HepG2 (cell line): ENCODE data around the gene DPYSL3.

ENCODE experiments used
- CEBPB ChIP-seq: IDR thresholded peaks from 2 replicates; pipeline ENCODE4 v1.6.1; 2011; ENCODE audit warnings: low read depth, low read length, improper control_type of control experiment, borderline replicate concordance
- FOXM1 ChIP-seq: sonication (generic); formaldehyde crosslinking; IDR thresholded peaks from 2 replicates; pipeline ENCODE4 v1.5.0; 2020; ENCODE audit warnings: missing genetic modification reagents
- GLI4 ChIP-seq: sonication (generic); formaldehyde crosslinking; IDR thresholded peaks from 2 replicates; pipeline ENCODE4 v1.5.1; 2020; ENCODE audit warnings: missing genetic modification reagents, mild to moderate bottlenecking, moderate library complexity, borderline replicate concordance
- HHEX ChIP-seq: IDR thresholded peaks from 2 replicates; pipeline ENCODE4 v1.6.1; 2016; ENCODE audit warnings: control low read depth
- KLF6 ChIP-seq: IDR thresholded peaks from 2 replicates; pipeline ENCODE4 v1.8.0; 2016; ENCODE audit warnings: missing biosample characterization, missing genetic modification reagents
- MIER3 ChIP-seq: IDR thresholded peaks from 2 replicates; pipeline ENCODE4 v1.6.1; 2016; ENCODE audit warnings: missing compliant biosample characterization, borderline replicate concordance
- XRCC5 ChIP-seq: fragments of 200-400 bp; formaldehyde crosslinking; optimal IDR thresholded peaks from 2 replicates; pipeline ENCODE3; 2017; ENCODE audit warnings: mild to moderate bottlenecking, low read length
- ZNF143 ChIP-seq: sonication (generic); formaldehyde crosslinking; IDR thresholded peaks from 2 replicates; pipeline ENCODE4 v1.4.0; 2020; ENCODE audit warnings: missing genetic modification reagents
- ZNF564 ChIP-seq: sonication (generic); formaldehyde crosslinking; IDR thresholded peaks from 2 replicates; pipeline ENCODE4 v1.8.1; 2023; ENCODE audit warnings: mild to moderate bottlenecking, missing genetic modification reagents
- TF ChIP-seq, protein P1 (sequence below), 2 experiments: IDR thresholded peaks; 2 replicates each; pipeline ENCODE4 v1.6.1; 2011 to 2012; ENCODE audit warnings: low read length in 2 of 2, borderline replicate concordance in 1 of 2, low read depth in 1 of 2, mild to moderate bottlenecking in 1 of 2, moderate library complexity in 1 of 2
- TF ChIP-seq, protein P2 (sequence below): sonication (generic); formaldehyde crosslinking; IDR thresholded peaks from 2 replicates; pipeline ENCODE4 v1.5.0; 2020; ENCODE audit warnings: mild to moderate bottlenecking, missing genetic modification reagents, moderate library complexity
- TF ChIP-seq, protein P3 (sequence below): sonication (generic); formaldehyde crosslinking; IDR thresholded peaks from 2 replicates; pipeline ENCODE4 v1.4.0; 2020; ENCODE audit warnings: low read depth, missing genetic modification reagents
- TF ChIP-seq, protein P4 (sequence below): IDR thresholded peaks from 2 replicates; pipeline ENCODE4 v1.6.1; 2012; ENCODE audit warnings: inconsistent platforms
- TF ChIP-seq, protein P5 (sequence below): sonication (generic); formaldehyde crosslinking; conservative IDR thresholded peaks from 2 replicates; pipeline ENCODE4 v1.4.0; 2020; ENCODE audit warnings: missing genetic modification reagents

DNA sequence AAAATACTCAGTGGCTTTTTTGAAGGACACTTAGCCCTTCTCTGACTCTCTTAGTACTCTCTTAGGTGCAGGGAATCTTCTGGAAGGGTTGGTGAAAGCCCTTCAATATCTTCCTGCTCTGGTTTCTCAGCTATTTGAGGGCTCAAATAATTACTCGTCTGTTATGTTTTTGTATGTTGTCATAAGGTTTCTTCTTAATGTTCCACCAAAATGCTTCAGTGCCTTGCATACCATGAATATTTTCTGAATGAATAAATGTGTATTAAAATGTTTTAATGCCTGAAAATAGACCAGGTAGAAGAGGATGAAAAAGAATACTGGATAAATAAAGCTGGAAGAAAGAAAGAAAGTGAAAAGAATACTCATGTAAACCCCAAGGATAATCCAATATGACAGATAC, 150.8 kb downstream of the DPYSL3 start:
- no peak for TF ChIP-seq CEBPB
- TF ChIP-seq, protein P1, sequence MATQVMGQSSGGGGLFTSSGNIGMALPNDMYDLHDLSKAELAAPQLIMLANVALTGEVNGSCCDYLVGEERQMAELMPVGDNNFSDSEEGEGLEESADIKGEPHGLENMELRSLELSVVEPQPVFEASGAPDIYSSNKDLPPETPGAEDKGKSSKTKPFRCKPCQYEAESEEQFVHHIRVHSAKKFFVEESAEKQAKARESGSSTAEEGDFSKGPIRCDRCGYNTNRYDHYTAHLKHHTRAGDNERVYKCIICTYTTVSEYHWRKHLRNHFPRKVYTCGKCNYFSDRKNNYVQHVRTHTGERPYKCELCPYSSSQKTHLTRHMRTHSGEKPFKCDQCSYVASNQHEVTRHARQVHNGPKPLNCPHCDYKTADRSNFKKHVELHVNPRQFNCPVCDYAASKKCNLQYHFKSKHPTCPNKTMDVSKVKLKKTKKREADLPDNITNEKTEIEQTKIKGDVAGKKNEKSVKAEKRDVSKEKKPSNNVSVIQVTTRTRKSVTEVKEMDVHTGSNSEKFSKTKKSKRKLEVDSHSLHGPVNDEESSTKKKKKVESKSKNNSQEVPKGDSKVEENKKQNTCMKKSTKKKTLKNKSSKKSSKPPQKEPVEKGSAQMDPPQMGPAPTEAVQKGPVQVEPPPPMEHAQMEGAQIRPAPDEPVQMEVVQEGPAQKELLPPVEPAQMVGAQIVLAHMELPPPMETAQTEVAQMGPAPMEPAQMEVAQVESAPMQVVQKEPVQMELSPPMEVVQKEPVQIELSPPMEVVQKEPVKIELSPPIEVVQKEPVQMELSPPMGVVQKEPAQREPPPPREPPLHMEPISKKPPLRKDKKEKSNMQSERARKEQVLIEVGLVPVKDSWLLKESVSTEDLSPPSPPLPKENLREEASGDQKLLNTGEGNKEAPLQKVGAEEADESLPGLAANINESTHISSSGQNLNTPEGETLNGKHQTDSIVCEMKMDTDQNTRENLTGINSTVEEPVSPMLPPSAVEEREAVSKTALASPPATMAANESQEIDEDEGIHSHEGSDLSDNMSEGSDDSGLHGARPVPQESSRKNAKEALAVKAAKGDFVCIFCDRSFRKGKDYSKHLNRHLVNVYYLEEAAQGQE (IDR thresholded peaks at IDR 0.05; ENCODE audit: borderline replicate concordance in 1 of 2, low read depth in 1 of 2, low read length in 2 of 2) = no peak
- TF ChIP-seq XRCC5 = no peak
- TF ChIP-seq, protein P2, sequence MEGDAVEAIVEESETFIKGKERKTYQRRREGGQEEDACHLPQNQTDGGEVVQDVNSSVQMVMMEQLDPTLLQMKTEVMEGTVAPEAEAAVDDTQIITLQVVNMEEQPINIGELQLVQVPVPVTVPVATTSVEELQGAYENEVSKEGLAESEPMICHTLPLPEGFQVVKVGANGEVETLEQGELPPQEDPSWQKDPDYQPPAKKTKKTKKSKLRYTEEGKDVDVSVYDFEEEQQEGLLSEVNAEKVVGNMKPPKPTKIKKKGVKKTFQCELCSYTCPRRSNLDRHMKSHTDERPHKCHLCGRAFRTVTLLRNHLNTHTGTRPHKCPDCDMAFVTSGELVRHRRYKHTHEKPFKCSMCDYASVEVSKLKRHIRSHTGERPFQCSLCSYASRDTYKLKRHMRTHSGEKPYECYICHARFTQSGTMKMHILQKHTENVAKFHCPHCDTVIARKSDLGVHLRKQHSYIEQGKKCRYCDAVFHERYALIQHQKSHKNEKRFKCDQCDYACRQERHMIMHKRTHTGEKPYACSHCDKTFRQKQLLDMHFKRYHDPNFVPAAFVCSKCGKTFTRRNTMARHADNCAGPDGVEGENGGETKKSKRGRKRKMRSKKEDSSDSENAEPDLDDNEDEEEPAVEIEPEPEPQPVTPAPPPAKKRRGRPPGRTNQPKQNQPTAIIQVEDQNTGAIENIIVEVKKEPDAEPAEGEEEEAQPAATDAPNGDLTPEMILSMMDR (CRISPR knock-in tag) = no peak
- no peak for TF ChIP-seq GLI4
- TF ChIP-seq KLF6 (CRISPR knock-in tag) = no peak
- no peak for TF ChIP-seq ZNF143 (CRISPR knock-in tag)
- TF ChIP-seq ZNF564 (CRISPR knock-in tag) = no peak
- TF ChIP-seq FOXM1 (CRISPR knock-in tag) = no peak
- TF ChIP-seq MIER3 (CRISPR knock-in tag) = no peak
- no peak for TF ChIP-seq HHEX (CRISPR knock-in tag)
- TF ChIP-seq, protein P3, sequence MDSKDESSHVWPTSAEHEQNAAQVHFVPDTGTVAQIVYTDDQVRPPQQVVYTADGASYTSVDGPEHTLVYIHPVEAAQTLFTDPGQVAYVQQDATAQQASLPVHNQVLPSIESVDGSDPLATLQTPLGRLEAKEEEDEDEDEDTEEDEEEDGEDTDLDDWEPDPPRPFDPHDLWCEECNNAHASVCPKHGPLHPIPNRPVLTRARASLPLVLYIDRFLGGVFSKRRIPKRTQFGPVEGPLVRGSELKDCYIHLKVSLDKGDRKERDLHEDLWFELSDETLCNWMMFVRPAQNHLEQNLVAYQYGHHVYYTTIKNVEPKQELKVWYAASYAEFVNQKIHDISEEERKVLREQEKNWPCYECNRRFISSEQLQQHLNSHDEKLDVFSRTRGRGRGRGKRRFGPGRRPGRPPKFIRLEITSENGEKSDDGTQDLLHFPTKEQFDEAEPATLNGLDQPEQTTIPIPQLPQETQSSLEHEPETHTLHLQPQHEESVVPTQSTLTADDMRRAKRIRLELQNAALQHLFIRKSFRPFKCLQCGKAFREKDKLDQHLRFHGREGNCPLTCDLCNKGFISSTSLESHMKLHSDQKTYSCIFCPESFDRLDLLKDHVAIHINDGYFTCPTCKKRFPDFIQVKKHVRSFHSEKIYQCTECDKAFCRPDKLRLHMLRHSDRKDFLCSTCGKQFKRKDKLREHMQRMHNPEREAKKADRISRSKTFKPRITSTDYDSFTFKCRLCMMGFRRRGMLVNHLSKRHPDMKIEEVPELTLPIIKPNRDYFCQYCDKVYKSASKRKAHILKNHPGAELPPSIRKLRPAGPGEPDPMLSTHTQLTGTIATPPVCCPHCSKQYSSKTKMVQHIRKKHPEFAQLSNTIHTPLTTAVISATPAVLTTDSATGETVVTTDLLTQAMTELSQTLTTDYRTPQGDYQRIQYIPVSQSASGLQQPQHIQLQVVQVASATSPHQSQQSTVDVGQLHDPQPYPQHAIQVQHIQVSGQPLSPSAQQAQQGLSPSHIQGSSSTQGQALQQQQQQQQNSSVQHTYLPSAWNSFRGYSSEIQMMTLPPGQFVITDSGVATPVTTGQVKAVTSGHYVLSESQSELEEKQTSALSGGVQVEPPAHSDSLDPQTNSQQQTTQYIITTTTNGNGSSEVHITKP = no peak
- TF ChIP-seq, protein P4, sequence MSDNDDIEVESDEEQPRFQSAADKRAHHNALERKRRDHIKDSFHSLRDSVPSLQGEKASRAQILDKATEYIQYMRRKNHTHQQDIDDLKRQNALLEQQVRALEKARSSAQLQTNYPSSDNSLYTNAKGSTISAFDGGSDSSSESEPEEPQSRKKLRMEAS = no peak
- TF ChIP-seq, protein P5, sequence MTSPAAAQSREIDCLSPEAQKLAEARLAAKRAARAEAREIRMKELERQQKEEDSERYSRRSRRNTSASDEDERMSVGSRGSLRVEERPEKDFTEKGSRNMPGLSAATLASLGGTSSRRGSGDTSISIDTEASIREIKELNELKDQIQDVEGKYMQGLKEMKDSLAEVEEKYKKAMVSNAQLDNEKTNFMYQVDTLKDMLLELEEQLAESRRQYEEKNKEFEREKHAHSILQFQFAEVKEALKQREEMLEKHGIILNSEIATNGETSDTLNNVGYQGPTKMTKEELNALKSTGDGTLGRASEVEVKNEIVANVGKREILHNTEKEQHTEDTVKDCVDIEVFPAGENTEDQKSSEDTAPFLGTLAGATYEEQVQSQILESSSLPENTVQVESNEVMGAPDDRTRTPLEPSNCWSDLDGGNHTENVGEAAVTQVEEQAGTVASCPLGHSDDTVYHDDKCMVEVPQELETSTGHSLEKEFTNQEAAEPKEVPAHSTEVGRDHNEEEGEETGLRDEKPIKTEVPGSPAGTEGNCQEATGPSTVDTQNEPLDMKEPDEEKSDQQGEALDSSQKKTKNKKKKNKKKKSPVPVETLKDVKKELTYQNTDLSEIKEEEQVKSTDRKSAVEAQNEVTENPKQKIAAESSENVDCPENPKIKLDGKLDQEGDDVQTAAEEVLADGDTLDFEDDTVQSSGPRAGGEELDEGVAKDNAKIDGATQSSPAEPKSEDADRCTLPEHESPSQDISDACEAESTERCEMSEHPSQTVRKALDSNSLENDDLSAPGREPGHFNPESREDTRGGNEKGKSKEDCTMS (CRISPR knock-in tag) = no peak
